ENCODE measurements around the gene MIOX.

Gene MIOX

GRCh38 chr22:50489363-50490243, 2.9 kb downstream of the MIOX start:
- no peak for DNase-seq (ENCODE audit: low read depth in 3 of 3)

DNA sequence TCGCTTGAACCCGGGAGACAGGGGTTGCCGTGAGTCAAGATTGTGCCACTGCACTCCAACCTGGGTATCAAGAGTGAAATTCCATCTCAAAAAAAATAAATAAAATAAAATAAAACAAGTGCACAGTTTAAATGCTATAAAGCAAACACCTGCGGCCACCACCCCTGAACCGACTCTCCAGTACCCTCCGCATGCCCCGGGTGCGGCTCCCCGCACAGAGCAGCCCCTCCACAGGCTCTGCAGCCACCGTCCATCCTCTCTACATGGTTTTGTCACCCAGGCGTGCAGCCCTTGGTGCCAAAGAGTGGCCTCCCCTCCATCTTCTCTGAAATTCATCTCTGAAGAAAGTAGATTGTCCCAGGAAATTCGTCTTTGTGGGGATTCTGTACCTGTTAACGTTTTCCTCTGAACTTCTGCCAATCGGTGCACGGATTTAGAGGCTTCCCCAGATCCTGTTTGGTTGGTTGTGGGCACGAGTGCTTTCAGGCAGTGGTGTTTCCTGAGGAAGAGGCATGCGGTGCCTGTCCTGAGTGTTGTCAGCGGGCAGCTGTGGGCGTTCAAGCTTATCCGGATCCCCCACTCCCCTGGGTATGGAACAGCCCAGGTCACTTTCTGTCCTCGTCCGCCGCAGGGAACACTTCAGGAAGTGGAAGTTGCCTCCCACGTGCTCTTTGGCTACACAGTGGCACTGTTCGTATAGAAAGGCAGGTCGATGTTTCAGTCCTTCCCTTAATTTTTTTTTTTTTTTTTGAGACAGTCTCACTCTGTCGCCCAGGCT, 4.1 kb downstream of the MIOX start:
- no peak for DNase-seq (ENCODE audit: low read depth in 3 of 3)

DNA sequence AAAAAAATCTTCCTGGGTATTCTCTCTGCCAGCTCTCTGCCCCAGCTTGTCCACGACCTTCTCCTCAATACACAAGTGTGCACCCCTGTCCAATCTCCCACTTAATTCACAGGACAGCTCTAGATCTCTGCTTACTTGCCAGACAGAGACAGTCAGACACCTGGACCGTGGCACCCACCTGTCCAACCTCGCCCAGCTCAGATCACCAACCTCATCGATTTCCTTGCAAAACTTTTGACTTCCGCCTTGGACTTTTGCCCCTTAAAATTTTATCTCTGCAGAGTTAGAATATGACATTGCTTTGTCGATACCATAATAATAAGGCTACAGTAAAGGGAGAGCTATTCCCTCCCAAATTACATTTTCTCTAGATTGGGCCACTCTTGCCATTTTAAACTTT, 10.4 kb downstream of the MIOX start:
- DNase-seq (ENCODE audit: low read depth in 3 of 3), result no peak

DNA sequence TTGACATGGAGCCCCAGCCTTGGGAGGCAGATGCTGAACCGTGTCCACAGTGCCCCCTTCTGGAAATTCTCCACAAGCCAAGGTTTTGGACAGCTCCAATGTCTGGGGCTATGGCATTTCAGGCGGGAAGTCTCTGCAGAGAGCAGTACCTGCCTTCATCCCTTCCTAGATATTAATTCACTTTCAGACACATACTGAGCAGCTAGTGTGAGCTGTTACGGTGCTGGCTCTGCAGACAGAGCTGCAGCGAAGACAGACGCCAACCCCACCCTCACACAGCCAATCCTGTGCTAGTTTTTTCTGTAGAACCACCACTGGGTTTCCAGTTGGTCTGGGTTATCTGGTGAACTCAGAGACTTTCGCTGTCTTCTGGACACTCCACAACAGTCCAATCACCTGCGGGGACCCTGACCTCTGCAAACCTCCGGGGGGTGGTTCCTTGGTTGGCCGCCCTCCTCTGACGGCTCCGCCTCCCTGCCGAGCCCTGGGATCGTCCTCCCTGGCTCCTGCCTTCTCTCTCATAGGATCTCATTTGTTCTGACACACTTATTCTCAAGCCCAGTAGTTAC, 11.7 kb downstream of the MIOX start:
- peak; percentile 34 to 59 (median 41) for DNase-seq (ENCODE audit: low read depth in 3 of 3)

- no peak for DNase-seq (ENCODE audit: low read depth in 3 of 3)
Measured at GRCh38 chr22:50500452-50500851, 13.8 kb downstream of the MIOX start.

- no peak for DNase-seq (ENCODE audit: low read depth in 3 of 3)
Measured at GRCh38 chr22:50502096-50502495, 15.4 kb downstream of the MIOX start.

DNA sequence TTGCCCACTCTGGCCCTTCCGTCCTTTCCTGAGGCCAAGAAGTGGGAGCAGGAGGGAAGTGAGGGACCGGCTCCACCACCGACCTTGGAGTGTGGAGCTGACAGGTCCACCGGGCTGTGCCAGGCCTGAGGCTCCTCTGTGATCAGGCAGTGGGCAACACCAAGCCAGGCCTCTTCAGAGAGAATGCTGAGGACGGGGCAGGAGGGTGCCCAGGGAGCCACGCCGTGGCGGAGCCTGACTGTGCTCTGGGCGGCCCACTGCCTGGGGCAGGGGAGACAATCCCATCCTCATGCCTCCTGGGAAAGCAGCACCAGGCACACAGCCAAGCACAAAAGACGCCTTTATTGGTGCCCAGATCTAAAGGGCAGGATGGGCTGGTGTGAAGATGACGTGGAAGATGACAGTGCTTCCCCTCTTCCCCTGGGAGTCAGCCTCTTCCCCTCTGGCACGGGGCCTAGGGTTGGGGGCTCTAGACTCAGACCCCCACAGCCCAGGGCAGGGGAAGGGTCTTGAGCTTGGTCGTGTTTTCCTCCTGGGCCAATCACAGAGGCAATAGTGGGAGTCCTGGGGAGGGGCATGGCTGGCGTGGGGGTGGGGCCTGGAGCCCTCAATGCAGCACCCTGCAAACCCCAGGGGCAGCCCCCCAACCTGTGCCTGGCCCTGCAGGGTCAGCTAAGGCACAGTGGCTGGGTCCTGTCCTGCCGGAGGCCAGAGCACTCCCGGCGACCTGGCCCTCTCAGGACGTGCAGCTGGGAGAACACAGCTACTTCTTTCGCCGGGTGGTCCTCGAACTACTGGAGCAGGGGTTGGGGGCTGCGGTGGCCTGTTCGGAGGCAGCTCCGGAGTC, 16.2 kb downstream of the MIOX start:
- DNase-seq (ENCODE audit: low read depth in 3 of 3), result no peak

- no peak for DNase-seq (ENCODE audit: low read depth in 3 of 3)
Measured at GRCh38 chr22:50503475-50504145, 17.0 kb downstream of the MIOX start.

DNA sequence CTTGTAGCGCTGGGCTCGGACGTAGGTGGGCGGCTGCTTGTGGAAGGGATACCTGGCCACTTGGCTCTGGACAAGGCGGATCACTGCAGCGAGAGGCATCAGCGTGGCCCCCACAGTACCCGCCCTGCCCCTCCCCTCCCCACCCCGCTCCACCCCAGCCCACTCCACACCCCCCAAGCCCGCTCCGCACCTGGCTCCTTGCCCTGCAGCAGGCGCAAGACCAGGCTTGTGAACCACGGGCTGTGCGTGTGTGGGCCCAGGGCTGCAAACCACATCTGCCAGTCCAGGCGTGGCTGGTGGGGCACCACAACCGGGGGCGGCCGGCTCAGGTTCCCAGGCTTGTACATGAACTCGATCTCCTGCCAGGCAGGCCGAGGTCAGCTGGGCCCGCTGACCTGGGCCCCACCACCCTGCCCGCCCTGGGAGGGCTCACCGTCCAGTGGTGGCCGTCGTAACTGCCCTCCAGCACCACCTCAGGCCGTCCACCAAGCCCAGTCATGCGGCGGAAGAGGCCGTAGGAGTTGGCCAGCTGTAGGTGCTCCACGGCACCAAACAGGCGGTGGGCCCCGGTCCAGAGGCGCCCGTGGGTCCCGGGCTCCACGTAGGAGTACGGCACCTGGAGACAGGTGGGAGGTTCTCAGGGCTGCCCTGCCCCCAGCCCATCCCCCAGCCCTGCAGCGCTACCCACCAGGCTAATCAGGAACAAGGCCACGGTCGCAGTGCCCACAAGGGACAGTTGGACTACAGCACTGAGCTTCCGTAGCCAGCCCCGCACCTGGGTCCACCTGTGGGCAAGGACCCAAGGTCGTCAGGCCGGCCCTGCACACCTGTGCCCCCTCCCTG, 17.9 kb downstream of the MIOX start:
- DNase-seq (ENCODE audit: low read depth in 3 of 3), result no peak

GRCh38 chr22:50505276-50505775, 18.7 kb downstream of the MIOX start:
- no peak for DNase-seq (ENCODE audit: low read depth in 3 of 3)

GRCh38 chr22:50505776-50506610, 19.3 kb downstream of the MIOX start:
- no peak for DNase-seq (ENCODE audit: low read depth in 3 of 3)

GRCh38 chr22:50506611-50507420, 20.2 kb downstream of the MIOX start:
- DNase-seq (ENCODE audit: low read depth in 3 of 3), result no peak

GRCh38 chr22:50507421-50507990, 20.8 kb downstream of the MIOX start, which contains the start of gene LMF2:
TSS of gene LMF2 (minus strand) at chr22:50507702. CDS start at chr22:50507675, 27 bp downstream.
- peak; percentile 90 to 93 (median 93) for DNase-seq (ENCODE audit: low read depth in 3 of 3)

- DNase-seq (ENCODE audit: low read depth in 3 of 3), result peak; percentile 94 to 97 (median 96)
Measured at GRCh38 chr22:50507991-50508884, 21.6 kb downstream of the MIOX start, which contains the start of gene NCAPH2. TSS of gene NCAPH2 (plus strand) at chr22:50508224. CDS start at chr22:50508338, 114 bp downstream.

DNA sequence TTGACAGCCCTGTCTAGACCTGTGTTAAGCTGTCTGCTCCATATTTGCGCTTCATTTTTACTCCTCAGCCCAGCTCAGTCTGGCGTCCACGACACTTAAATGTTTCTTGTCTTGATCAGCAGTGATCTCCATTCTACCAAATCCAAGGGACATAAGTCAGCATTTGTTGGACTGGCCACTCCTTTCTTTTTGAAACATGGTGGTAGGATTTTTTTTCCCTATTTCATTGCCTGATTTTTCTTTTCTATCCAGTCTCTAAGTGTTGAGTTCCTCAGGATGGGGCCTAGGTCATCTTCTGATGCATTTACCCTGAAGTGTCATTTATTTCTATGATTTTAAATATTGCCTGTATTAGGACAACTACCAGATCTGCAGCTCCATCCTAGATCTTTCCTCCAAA, 22.2 kb downstream of the MIOX start:
- no peak for DNase-seq (ENCODE audit: low read depth in 3 of 3)

- DNase-seq (ENCODE audit: low read depth in 3 of 3), result no peak
Measured at GRCh38 chr22:50513175-50513574, 26.5 kb downstream of the MIOX start.

- no peak for DNase-seq (ENCODE audit: low read depth in 3 of 3)
Measured at GRCh38 chr22:50516068-50516467, 29.4 kb downstream of the MIOX start.
